Body of pancreas (tissue), 4 donors: ENCODE results near the gene CAMK2G. TPM values are rescaled to one million over a fixed set of nuclear protein-coding genes. Genes with fewer than 3 reads are reported as not detected.

Source experiments
- ATAC-seq: fragments of 150-250 bp; one replicate; pipeline ENCODE4 v1.9.1; 2016
- DNase-seq, 4 donors: peaks; one replicate each; pipeline ENCODE4 v3.0.0-alpha.2; 2019
- H3K27ac ChIP-seq, 4 donors: fragments of 200-600 bp; sonication (generic); 1 replicate in 3 of 4; 2 replicates in 1 of 4; pipeline versions ENCODE4 v1.5.1 to v1.6.1; 2016 to 2019; ENCODE audit warnings: mild to moderate bottlenecking in 1 of 4, mixed read lengths in 1 of 4, moderate library complexity in 1 of 4
- H3K27me3 ChIP-seq, 2 donors: fragments of 200-600 bp; sonication (generic); one replicate each; pipeline ENCODE4 v1.6.0; 2016; ENCODE audit warnings: mild to moderate bottlenecking in 1 of 2
- H3K36me3 ChIP-seq, 2 donors: fragments of 200-600 bp; sonication (generic); replicated peaks in 1 of 2; 2 replicates each; pipeline ENCODE4 v1.5.1; 2016; ENCODE audit warnings: low read depth in 2 of 2; ENCODE audit not compliant: insufficient read depth in 1 of 2
- H3K4me1 ChIP-seq: fragments of 200-600 bp; sonication (generic); one replicate; pipeline ENCODE4 v1.6.0; 2016
- H3K4me3 ChIP-seq, 2 donors: fragments of 200-600 bp; sonication (generic); 1 replicate in 1 of 2; 2 replicates in 1 of 2; pipeline ENCODE4 v1.5.1; 2016 to 2019
- H3K9me3 ChIP-seq, 3 donors: fragments of 200-600 bp; sonication (generic); 1 replicate in 2 of 3; 2 replicates in 1 of 3; pipeline ENCODE4 v1.5.1; 2016
- POLR2A ChIP-seq, 3 donors: fragments of 450-650 bp; IDR thresholded peaks; one replicate each; pipeline ENCODE4 v1.6.1; 2016; ENCODE audit warnings: antibody characterized with exemption in 3 of 3, mild to moderate bottlenecking in 2 of 3
- WGBS, 2 donors: methylation state at CpG; one replicate each; pipeline ENCODE4 v1.1.5; 2017; 5-methylcytosine and 5-hydroxymethylcytosine counted together
- intact Hi-C: fragments of 100-400 bp; cut with DNase I; formaldehyde crosslinking; loops from one replicate; pipeline ENCODE4 v1.15.1; 2023
- total RNA-seq, 2 donors: library from RNA; depleted of rRNA; stranded (reverse); fragments of >200 nt; gene quantifications; one replicate each; pipeline ENCODE4 v1.1.0, GENCODE V29; 2016
- TF ChIP-seq, protein P1 (sequence below), 7 experiments: fragments of 450-650 bp in 4 of 7; fragments of 200-600 bp in 3 of 7; sonication (generic) in 3 of 7; IDR thresholded peaks; one replicate each; pipeline ENCODE4 v1.5.1; 2016 to 2019; ENCODE audit warnings: antibody characterized with exemption in 7 of 7

The CAMK2G gene
- total RNA-seq, 2 donors from 2014 or later, result 14.8 to 17.4 TPM

DNA sequence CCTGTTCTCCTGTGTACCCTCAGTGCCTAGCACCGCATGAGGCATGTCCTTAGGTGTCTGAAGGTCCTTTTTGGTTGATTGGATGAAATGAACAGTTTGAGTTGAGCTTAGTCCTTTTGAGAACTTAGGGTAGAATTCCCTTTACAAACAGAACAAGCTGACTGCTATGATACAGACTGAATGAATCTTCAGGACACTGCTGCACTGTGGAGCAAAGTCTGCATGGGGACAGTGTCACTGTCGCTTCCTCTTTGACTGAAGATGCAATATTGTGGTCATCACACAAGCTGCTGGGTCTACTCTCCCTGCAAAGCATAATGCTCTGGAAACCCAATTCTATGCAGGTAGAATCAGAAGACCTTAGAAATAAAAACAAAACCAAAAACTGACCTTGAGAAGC, 28.0 kb upstream of the CAMK2G start:
- Histone ChIP-seq H3K36me3 (no peaks in the 10 kb centered on the region), H3K4me1 (peaks cover 15% of the 10 kb centered on the region), H3K4me3 (no peak overlapping the region), H3K27me3 (no peaks in the 10 kb centered on the region), H3K9me3 (no peaks in the 10 kb centered on the region), H3K27ac (no peak overlapping the region)
- DNase-seq (peak in 1 of 4 donors; percentile 12), ATAC-seq (no peak)
- 85 to 98% methylated on average over 2 of the region's 2 CpGs for WGBS, 2 donors
- no peak for TF ChIP-seq POLR2A (IDR thresholded peaks at IDR 0.05)
- TF ChIP-seq, protein P1, sequence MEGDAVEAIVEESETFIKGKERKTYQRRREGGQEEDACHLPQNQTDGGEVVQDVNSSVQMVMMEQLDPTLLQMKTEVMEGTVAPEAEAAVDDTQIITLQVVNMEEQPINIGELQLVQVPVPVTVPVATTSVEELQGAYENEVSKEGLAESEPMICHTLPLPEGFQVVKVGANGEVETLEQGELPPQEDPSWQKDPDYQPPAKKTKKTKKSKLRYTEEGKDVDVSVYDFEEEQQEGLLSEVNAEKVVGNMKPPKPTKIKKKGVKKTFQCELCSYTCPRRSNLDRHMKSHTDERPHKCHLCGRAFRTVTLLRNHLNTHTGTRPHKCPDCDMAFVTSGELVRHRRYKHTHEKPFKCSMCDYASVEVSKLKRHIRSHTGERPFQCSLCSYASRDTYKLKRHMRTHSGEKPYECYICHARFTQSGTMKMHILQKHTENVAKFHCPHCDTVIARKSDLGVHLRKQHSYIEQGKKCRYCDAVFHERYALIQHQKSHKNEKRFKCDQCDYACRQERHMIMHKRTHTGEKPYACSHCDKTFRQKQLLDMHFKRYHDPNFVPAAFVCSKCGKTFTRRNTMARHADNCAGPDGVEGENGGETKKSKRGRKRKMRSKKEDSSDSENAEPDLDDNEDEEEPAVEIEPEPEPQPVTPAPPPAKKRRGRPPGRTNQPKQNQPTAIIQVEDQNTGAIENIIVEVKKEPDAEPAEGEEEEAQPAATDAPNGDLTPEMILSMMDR (IDR thresholded peaks at IDR 0.05), result no peak
- intact Hi-C loops, result no loop called here

- Histone ChIP-seq H3K4me3 (no peak overlapping the region), H3K9me3 (no peaks in the 10 kb centered on the region), H3K36me3 (no peaks in the 10 kb centered on the region), H3K27ac (no peak overlapping the region), H3K27me3 (no peaks in the 10 kb centered on the region), H3K4me1 (peaks cover 15% of the 10 kb centered on the region)
- WGBS, 2 donors, result 40 to 61% methylated on average over 6 of the region's 6 CpGs
- ATAC-seq (no peak), DNase-seq (no peak)
- TF ChIP-seq, protein P1 (IDR thresholded peaks at IDR 0.05), result no peak
- no peak for TF ChIP-seq POLR2A (IDR thresholded peaks at IDR 0.05)
- intact Hi-C loops, result no loop called here
Observed at GRCh38 chr10:73901261-73901660, 26.9 kb upstream of the CAMK2G start.

DNA sequence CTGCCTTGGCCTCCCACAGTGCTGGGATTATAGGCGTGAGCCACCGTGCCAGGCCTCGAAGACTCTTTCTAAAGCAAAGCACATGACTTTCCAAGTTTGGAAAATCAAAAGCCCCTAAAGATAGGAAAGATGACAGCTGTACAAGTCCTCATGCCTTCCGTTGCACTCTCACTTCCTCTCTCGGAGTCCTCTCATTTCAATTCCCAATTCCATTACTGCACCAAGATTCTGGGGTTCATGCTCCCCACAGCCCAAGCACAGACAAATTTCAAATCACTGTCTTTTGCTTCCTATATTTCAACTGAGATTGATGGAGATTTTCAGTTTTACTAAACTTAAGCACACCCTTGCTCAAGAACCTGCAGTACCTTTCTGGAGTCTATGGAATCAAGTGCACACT, 25.7 kb upstream of the CAMK2G start:
- no peaks in the 10 kb centered on the region for H3K27me3 ChIP-seq
- no peak overlapping the region for H3K4me3 ChIP-seq
- DNase-seq (no peak), ATAC-seq (no peak)
- H3K27ac ChIP-seq, result peak overlapping the region in 3 of 4 donors; percentile 3 to 61 (median 38)
- H3K9me3 ChIP-seq, result no peaks in the 10 kb centered on the region
- intact Hi-C loops, result no loop called here
- WGBS, 2 donors, result 86 to 97% methylated on average over 5 of the region's 5 CpGs
- no peaks in the 10 kb centered on the region for H3K36me3 ChIP-seq
- peaks cover 15% of the 10 kb centered on the region for H3K4me1 ChIP-seq
- TF ChIP-seq, protein P1 (IDR thresholded peaks at IDR 0.05), result no peak
- TF ChIP-seq POLR2A (IDR thresholded peaks at IDR 0.05), result no peak

GRCh38 chr10:73899423-73899822, 25.1 kb upstream of the CAMK2G start:
- intact Hi-C loops, result no loop called here
- 26 to 32% methylated on average over 4 of the region's 4 CpGs for WGBS, 2 donors
- Histone ChIP-seq H3K27ac (peak overlapping the region in 2 of 4 donors; percentile 38 to 61), H3K9me3 (no peaks in the 10 kb centered on the region), H3K4me3 (no peak overlapping the region), H3K4me1 (peaks cover 15% of the 10 kb centered on the region), H3K36me3 (no peaks in the 10 kb centered on the region), H3K27me3 (no peaks in the 10 kb centered on the region)
- peak; percentile 81 for ATAC-seq
- TF ChIP-seq, protein P1 (IDR thresholded peaks at IDR 0.05), result no peak
- no peak for TF ChIP-seq POLR2A (IDR thresholded peaks at IDR 0.05)
- DNase-seq, result peak in 3 of 4 donors; percentile 59 to 64 (median 64)

DNA sequence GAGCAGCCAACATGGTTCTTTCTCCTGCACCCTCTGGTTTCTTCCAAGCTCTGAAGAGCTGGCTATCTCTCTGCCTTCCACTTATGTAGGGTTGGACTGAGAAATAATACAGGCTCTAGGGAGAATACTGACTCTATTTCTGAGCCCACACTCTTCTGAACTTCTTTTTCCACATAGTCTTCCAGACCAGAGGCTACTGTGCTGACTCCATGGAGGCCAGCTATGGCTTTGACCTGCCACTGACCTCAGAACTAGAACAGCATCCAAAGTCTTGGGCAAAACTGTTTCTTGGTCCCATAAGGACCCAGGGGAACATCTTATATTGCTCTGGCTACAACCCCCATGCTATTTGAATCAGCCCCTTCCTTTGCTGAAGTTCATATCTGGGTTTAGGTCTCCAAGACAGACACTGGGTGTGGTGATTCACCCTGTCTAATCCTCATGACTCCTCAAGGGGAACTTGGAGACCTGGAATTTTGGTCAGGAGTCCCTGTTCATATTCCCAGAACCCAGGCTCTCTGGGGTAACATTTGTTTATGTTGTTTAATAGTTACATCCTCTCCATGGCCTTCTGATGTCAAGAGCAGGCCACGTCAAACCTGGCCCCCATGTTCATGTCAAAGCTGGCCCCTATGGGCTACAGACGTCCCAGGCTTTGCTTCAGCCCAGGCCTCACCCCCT, 24.5 kb upstream of the CAMK2G start:
- peaks cover 15% of the 10 kb centered on the region for H3K4me1 ChIP-seq
- intact Hi-C loops, result no loop called here
- 42 to 51% methylated on average over 2 of the region's 2 CpGs for WGBS, 2 donors

More for the DNA sequence above, 24.5 kb upstream of the CAMK2G start:
- no peak for TF ChIP-seq POLR2A (IDR thresholded peaks at IDR 0.05)
- TF ChIP-seq, protein P1 (IDR thresholded peaks at IDR 0.05), result no peak
- H3K4me3 ChIP-seq, result no peak overlapping the region
- H3K27ac ChIP-seq, result peak overlapping the region in 2 of 4 donors; percentile 38 to 61
- no peak for DNase-seq
- no peaks in the 10 kb centered on the region for H3K27me3 ChIP-seq
- no peaks in the 10 kb centered on the region for H3K36me3 ChIP-seq
- ATAC-seq, result no peak
- no peaks in the 10 kb centered on the region for H3K9me3 ChIP-seq
